ENCODE data around the gene AQP12A.
"Not testable (repeated sequence)": the region's sequence is repeated elsewhere in the genome, so short reads cannot be mapped to it uniquely, and the experiment has no call there.

GRCh38 chr2:240678043-240678442, 13.6 kb upstream of the AQP12A start:
- TF ChIP-seq FOSL1 (tag; conservative IDR thresholded peaks at IDR 0.05); ZNF395 (CRISPR knock-in tag; IDR thresholded peaks at IDR 0.05); ZFP91 (CRISPR knock-in tag; IDR thresholded peaks at IDR 0.05); IRF2 (CRISPR knock-in tag; IDR thresholded peaks at IDR 0.05); ZFX (CRISPR knock-in tag; IDR thresholded peaks at IDR 0.05); SP1 (CRISPR knock-in tag; IDR thresholded peaks at IDR 0.05); PKNOX1 (IDR thresholded peaks at IDR 0.05); HNRNPK (IDR thresholded peaks at IDR 0.05; ENCODE audit: low read depth, low read length, poor library complexity, severe bottlenecking); PHF21A (IDR thresholded peaks at IDR 0.05; ENCODE audit: borderline replicate concordance, low read depth): not testable (repeated sequence)
